Tibial nerve (tissue), 4 donors: ENCODE measurements around the gene PLXNC1. TPM values are rescaled to one million over a fixed set of nuclear protein-coding genes. Genes with fewer than 3 reads are reported as not detected.

Source experiments
- DNase-seq, 2 donors: peaks; one replicate each; pipeline ENCODE4 v3.0.0-alpha.2; 2019; ENCODE audit warnings: low spot score in 2 of 2
- H3K27ac ChIP-seq, 4 donors: fragments of 200-600 bp; sonication (generic) in 3 of 4; one replicate each; pipeline ENCODE4 v1.5.1; 2017 to 2019; ENCODE audit warnings: mild to moderate bottlenecking in 1 of 4
- H3K27me3 ChIP-seq, 2 donors: fragments of 200-600 bp; sonication (generic) in 1 of 2; one replicate each; pipeline versions ENCODE4 v1.5.1 to v1.6.0; 2017 to 2019
- H3K36me3 ChIP-seq, 3 donors: fragments of 200-600 bp; sonication (generic); one replicate each; pipeline ENCODE4 v1.5.1; 2018 to 2019
- H3K4me1 ChIP-seq, 4 donors: fragments of 200-600 bp; sonication (generic) in 3 of 4; one replicate each; pipeline ENCODE4 v1.5.1; 2017 to 2019
- H3K4me3 ChIP-seq, 4 donors: fragments of 200-600 bp; sonication (generic) in 3 of 4; one replicate each; pipeline ENCODE4 v1.5.1; 2017 to 2019; ENCODE audit warnings: mild to moderate bottlenecking in 1 of 4, moderate library complexity in 1 of 4
- H3K9me3 ChIP-seq, 4 donors: fragments of 200-600 bp; sonication (generic) in 3 of 4; one replicate each; pipeline ENCODE4 v1.5.1; 2017 to 2019
- EP300 ChIP-seq, 2 donors: sonication (generic); formaldehyde crosslinking; IDR thresholded peaks; one replicate each; pipeline ENCODE4 v1.6.1; 2017; ENCODE audit warnings: antibody characterized with exemption in 2 of 2, mild to moderate bottlenecking in 1 of 2
- POLR2A ChIP-seq, 2 donors: fragments of 450-650 bp; IDR thresholded peaks; one replicate each; pipeline ENCODE4 v1.6.1; 2017; ENCODE audit warnings: antibody characterized with exemption in 2 of 2, mild to moderate bottlenecking in 2 of 2, moderate library complexity in 2 of 2
- WGBS, 2 donors: methylation state at CpG; one replicate each; pipeline ENCODE4 v1.1.5; 2018; 5-methylcytosine and 5-hydroxymethylcytosine counted together
- total RNA-seq, 4 donors: library from RNA; depleted of rRNA; stranded (reverse); fragments of >200 nt; gene quantifications; one replicate each; pipeline ENCODE4 v1.1.0, GENCODE V29; 2016
- TF ChIP-seq, protein P1 (sequence below), 5 experiments: fragments of 200-600 bp in 3 of 5; fragments of 450-650 bp in 2 of 5; sonication (generic) in 3 of 5; IDR thresholded peaks; one replicate each; pipeline ENCODE4 v1.5.1; 2016 to 2019; ENCODE audit warnings: antibody characterized with exemption in 5 of 5, mild to moderate bottlenecking in 3 of 5, moderate library complexity in 2 of 5

Gene PLXNC1
- total RNA-seq, 4 donors from 2014 or later = 9.0 to 20.8 (median 11.4) TPM

DNA sequence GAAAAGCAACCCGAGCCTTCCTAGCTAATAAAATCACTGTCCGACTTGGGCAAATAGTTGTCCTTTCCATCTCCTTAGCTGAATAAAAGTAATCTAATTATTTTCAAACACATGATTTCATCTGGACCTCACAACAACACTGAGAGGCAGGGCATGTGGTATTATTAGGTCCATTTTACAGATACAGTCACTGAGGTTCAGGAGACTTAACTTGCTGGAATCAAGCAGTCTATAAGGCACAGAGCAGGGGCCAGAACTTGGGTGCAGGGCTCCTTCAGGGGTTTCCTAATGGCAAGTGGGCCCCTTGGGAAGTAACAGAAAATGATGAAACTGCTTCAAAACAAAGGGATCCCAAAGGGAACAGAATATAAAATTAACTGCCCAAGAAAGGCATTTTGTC is 15.5 kb downstream of the PLXNC1 start:
- peaks cover 0 to 7% (median 0%) of the 10 kb centered on the region in 4 donors for H3K4me1 ChIP-seq
- no peaks in the 10 kb centered on the region for H3K9me3 ChIP-seq
- no peaks in the 10 kb centered on the region for H3K27me3 ChIP-seq
- WGBS, 2 donors = 94 to 98% methylated on average over 2 of the region's 2 CpGs
- no peak overlapping the region for H3K27ac ChIP-seq
- no peak for DNase-seq
- no peak overlapping the region for H3K4me3 ChIP-seq
- H3K36me3 ChIP-seq = no peaks in the 10 kb centered on the region
- TF ChIP-seq, protein P1, sequence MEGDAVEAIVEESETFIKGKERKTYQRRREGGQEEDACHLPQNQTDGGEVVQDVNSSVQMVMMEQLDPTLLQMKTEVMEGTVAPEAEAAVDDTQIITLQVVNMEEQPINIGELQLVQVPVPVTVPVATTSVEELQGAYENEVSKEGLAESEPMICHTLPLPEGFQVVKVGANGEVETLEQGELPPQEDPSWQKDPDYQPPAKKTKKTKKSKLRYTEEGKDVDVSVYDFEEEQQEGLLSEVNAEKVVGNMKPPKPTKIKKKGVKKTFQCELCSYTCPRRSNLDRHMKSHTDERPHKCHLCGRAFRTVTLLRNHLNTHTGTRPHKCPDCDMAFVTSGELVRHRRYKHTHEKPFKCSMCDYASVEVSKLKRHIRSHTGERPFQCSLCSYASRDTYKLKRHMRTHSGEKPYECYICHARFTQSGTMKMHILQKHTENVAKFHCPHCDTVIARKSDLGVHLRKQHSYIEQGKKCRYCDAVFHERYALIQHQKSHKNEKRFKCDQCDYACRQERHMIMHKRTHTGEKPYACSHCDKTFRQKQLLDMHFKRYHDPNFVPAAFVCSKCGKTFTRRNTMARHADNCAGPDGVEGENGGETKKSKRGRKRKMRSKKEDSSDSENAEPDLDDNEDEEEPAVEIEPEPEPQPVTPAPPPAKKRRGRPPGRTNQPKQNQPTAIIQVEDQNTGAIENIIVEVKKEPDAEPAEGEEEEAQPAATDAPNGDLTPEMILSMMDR (IDR thresholded peaks at IDR 0.05) = no peak
- TF ChIP-seq EP300 (IDR thresholded peaks at IDR 0.05) = no peak
- TF ChIP-seq POLR2A (IDR thresholded peaks at IDR 0.05) = no peak

DNA sequence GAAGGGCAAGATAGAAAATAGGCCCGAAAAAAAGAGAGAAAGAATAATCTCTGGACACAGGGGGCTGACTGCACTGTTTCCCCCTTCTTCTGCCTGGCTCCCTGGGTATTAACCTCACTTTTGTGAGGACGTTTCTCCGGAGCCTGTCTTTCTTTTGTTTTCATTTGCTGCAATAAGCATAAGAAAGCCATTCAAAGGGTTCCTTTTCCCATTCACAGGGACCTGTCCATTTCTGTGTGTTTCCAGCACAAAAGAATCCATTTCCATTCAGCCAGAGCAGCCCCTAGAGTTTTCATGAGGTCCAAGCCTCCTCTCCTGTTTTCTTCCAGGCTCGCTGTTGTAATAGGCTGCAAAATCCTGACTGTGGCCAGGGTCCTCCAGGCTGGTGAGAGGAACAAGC is 16.8 kb downstream of the PLXNC1 start:
- peaks cover 0 to 7% (median 0%) of the 10 kb centered on the region in 4 donors for H3K4me1 ChIP-seq

DNA sequence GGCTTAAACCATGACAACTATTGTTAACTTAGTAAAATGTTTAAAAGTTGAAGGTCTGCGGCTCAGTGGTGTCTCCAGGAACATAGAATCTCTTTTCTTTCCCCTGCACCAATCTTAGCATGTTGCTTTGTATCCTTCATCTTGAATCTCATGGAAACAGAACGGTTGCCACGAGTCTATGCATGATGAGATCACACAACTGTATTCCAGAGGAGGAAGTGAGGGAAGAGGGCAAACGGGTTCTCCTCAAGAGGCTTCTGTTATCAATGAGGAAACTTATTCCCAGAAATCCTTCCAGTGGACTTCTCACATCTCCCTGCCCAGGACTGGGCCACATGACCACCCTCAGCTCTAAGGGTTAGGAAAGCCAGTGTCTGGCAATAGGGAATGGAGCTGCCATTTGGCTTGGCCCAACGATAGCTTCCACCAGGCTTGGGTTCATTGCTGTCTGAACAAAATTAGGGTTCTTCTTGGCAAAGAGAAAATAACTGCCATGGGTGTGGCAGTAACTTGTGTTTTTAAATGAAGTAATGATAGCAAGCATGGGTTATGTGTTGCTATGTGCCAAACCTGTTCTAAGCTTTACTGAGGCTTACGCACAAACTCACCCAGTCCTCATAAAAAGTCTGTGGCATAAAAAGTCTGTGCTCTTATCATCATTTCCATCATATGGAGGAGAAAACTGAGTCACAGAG is 17.4 kb downstream of the PLXNC1 start:
- WGBS, 2 donors = 66 to 76% methylated on average over 6 of the region's 6 CpGs
- TF ChIP-seq EP300 (IDR thresholded peaks at IDR 0.05) = no peak
- TF ChIP-seq, protein P1 (IDR thresholded peaks at IDR 0.05) = no peak
- TF ChIP-seq POLR2A (IDR thresholded peaks at IDR 0.05) = no peak

More for the DNA sequence above, 16.8 kb downstream of the PLXNC1 start:
- Histone ChIP-seq H3K9me3 (no peaks in the 10 kb centered on the region), H3K4me3 (no peak overlapping the region), H3K27me3 (peaks cover 0 to 2% of the 10 kb centered on the region in 2 donors), H3K27ac (no peak overlapping the region), H3K36me3 (no peaks in the 10 kb centered on the region)
- no peak for DNase-seq
- WGBS, 2 donors = 38 to 47% methylated on average over 4 of the region's 4 CpGs
- TF ChIP-seq EP300 (IDR thresholded peaks at IDR 0.05) (no peak), POLR2A (IDR thresholded peaks at IDR 0.05) (no peak)
- TF ChIP-seq, protein P1 (IDR thresholded peaks at IDR 0.05) = no peak

DNA sequence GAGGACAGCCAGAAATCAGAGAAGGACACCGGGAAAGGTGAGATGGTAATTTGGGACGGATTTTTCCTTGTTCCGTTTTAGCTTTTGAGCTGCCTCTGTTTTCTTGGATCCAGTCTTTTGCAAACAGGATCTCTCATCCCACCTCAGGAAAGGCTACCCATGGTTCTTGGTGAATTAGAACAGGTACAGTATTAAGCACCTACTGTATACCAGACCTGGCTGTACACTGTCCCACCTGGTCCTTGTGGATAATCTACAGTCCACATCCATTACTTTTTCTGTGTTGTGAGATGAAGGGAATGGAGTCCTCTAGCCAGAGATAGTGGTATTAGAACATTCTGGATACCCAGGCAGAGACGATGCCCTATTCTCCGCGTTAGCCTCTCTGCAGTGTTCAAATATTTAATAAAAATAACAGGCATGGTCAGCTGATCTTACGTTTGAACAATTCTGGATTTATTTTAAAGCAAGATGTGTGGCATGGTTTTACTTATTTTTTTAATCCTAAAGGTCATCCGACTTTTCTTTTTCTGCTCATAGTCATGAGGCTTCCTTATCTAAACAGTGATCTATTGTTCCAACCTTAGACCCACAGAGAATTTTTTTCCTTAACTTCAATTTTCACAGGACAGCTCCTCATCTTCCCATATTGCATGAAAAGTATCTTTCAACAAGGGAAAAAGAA is 18.8 kb downstream of the PLXNC1 start:
- H3K27ac ChIP-seq = no peak overlapping the region
- WGBS, 2 donors = 58% methylated on average over 8 of the region's 8 CpGs
- H3K4me1 ChIP-seq = peaks cover 0 to 7% (median 0%) of the 10 kb centered on the region in 4 donors
- H3K9me3 ChIP-seq = no peaks in the 10 kb centered on the region
- TF ChIP-seq EP300 (IDR thresholded peaks at IDR 0.05) = no peak
- no peak for TF ChIP-seq POLR2A (IDR thresholded peaks at IDR 0.05)
- TF ChIP-seq, protein P1 (IDR thresholded peaks at IDR 0.05) = no peak
- DNase-seq = no peak
- peaks cover 0 to 4% of the 10 kb centered on the region in 2 donors for H3K27me3 ChIP-seq
- no peak overlapping the region for H3K4me3 ChIP-seq
- H3K36me3 ChIP-seq = no peaks in the 10 kb centered on the region

More for the DNA sequence above, 17.4 kb downstream of the PLXNC1 start:
- H3K36me3 ChIP-seq = no peaks in the 10 kb centered on the region
- no peaks in the 10 kb centered on the region for H3K9me3 ChIP-seq
- DNase-seq = no peak
- H3K4me3 ChIP-seq = no peak overlapping the region
- H3K27me3 ChIP-seq = peaks cover 0 to 4% of the 10 kb centered on the region in 2 donors
- H3K4me1 ChIP-seq = peaks cover 0 to 7% (median 0%) of the 10 kb centered on the region in 4 donors
- no peak overlapping the region for H3K27ac ChIP-seq
